Lower leg skin (tissue), 3 donors: Measurements from ENCODE around the gene RASAL1.

ENCODE experiments used
- POLR2A ChIP-seq, 2 donors: fragments of 450-650 bp; IDR thresholded peaks; one replicate each; pipeline ENCODE4 v1.6.1; 2016 to 2017; ENCODE audit warnings: antibody characterized with exemption in 2 of 2, mild to moderate bottlenecking in 1 of 2, moderate library complexity in 1 of 2
- TF ChIP-seq, protein P1 (sequence below), 3 donors: fragments of 450-650 bp; IDR thresholded peaks; one replicate each; pipeline ENCODE4 v1.5.1; 2016; ENCODE audit warnings: antibody characterized with exemption in 3 of 3, mild to moderate bottlenecking in 3 of 3, moderate library complexity in 2 of 3

DNA sequence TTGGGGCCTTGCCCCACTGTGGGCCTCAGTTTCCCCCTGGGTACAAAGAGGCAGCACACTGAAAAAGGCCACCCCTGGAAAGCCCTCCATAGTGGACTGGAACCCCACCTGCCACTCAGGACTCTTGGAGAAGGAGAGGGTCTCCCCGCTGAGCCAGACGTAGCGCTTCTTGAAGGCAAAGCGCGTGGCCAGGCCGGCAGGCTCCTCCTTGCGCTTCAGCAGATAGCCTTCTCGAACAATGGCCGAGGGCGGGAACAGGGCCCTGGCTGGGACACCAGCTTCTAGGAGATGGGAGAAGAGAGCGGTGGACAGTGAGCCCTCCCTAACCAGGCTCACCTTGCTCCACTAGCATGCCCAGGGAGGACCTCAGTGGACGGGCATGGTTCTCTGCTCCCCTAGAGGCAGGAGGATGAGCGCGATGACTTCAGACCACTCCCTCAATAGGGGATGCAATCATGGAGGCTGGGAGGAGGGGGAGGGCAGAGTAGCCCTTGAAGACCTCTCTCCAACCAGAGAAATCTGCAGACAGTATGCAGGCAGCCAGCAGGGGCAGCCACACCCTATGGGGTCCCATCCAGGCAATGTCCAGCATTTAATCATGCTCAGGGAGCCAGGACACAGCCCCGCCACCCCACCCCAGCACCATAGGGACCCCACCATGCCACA, 29.8 kb downstream of the RASAL1 start:
- TF ChIP-seq POLR2A (IDR thresholded peaks at IDR 0.05): no peak
- TF ChIP-seq, protein P1, sequence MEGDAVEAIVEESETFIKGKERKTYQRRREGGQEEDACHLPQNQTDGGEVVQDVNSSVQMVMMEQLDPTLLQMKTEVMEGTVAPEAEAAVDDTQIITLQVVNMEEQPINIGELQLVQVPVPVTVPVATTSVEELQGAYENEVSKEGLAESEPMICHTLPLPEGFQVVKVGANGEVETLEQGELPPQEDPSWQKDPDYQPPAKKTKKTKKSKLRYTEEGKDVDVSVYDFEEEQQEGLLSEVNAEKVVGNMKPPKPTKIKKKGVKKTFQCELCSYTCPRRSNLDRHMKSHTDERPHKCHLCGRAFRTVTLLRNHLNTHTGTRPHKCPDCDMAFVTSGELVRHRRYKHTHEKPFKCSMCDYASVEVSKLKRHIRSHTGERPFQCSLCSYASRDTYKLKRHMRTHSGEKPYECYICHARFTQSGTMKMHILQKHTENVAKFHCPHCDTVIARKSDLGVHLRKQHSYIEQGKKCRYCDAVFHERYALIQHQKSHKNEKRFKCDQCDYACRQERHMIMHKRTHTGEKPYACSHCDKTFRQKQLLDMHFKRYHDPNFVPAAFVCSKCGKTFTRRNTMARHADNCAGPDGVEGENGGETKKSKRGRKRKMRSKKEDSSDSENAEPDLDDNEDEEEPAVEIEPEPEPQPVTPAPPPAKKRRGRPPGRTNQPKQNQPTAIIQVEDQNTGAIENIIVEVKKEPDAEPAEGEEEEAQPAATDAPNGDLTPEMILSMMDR (IDR thresholded peaks at IDR 0.05): no peak
